HG03135 (cell line): Measurements from ENCODE around the gene PLA2G4D.

Experiments used
- ATAC-seq: cut with Tn5 transposase; IDR thresholded peaks from one replicate; pipeline ENCODE4 v1.9.1; 2021; ENCODE audit warnings: mild to moderate bottlenecking, moderate library complexity; ENCODE audit not compliant: unreplicated experiment

PLA2G4D gene

GRCh38 chr15:42057799-42058646 is 36.3 kb downstream of the PLA2G4D start:
- no peak for ATAC-seq

- ATAC-seq: no peak
These were observed 37.2 kb downstream of the PLA2G4D start for GRCh38 chr15:42056934-42057798.

- no peak for ATAC-seq
These were observed 40.4 kb downstream of the PLA2G4D start for GRCh38 chr15:42053914-42054313.

DNA sequence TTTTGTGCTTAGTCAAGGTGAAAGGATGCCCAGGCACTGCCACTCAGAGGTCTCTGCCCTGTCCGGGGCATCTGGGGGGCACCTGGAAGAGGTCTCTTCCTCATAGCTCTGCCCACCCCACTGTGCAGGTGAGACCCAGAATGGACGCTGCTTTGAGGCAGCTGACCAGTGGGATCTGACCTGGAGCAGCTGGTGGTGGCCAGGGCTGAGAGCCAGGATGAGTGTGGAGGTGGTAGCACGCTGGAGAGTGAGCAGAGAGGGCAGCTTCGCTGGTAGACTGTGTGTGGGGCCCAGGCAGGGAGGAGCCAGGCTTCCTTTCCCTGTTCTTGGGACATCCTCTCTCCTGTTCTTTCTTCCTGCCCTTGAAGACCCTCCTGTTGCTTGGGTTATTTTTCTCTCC is 41.4 kb downstream of the PLA2G4D start:
- no peak for ATAC-seq

DNA sequence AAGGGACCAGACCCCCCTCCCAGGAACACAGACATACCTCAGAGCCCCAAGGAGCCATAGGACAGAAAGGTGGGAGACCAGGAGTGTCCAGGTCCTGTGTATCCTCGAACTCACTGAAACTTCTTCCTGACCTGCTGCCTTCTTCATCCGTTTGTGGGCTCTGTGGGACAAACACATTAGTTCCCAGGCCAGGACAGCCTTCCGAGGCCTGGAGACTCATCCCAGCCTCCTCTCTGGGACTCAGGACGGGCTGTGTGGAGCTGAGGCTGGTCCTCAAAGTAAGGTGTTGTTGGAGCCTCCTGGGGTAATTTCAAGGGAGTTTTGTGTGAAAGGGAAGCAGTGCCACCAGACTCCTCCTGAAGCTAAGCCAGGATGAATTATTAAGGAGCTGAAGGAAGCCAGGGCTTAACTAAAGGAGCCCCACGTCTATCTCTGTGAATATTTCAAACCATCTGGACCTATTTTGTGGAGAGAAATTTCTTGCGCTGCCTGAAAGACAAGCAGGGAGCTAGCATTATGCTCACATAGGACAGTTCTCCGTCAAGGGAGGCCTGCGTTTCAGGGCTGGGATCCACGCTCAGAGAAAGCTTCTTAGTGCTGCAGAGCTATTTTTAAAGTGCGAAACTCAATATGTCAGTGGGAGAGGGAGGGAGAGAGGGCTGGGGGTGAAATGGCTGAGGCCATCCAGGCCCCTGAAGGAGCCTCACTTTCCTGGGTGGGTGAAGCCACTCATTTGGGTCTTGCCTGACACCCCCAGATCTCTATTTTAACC is 43.7 kb downstream of the PLA2G4D start:
- no peak for ATAC-seq

DNA sequence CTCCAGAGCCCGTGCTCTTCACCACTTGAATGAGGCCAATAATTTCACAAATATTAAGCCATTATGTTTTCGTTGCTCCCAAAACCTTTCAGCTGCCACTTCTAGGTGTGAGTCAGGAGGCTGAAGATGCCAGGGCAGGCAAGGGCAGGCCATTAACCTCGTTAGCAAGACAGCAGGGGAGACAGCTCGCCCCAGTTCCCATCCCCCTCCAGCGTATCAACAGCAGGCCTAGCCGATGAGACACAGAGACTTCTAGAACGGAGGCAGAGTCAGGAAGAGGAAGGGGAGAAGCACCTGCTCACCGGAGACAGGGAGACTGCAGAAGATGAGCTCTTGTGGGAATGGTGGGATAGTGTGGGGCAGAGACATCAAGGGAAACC is 45.6 kb downstream of the PLA2G4D start:
- ATAC-seq: no peak

- no peak for ATAC-seq
These were observed 46.1 kb downstream of the PLA2G4D start for GRCh38 chr15:42048080-42048820.

GRCh38 chr15:42046597-42046996 is 47.8 kb downstream of the PLA2G4D start:
- no peak for ATAC-seq

DNA sequence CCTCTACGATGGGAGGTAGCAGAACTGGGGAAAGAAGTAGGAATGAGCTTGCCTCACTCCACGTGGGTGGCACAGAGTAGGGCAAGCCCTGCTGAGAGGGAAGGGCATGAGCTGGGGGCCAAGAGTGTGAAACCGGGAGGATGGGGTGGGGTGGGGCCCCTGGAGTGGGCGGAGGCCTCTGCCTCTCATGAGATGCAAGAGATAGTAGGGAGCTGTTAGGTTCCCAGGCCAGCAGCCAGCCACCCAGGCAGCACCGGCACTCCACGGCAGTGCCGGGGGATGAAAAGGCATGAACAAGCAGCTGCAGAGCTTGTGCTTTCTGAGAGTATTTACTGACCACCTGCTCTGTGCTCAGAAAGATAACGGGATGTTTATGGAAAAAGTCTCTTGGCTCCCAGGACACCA is 49.1 kb downstream of the PLA2G4D start:
- ATAC-seq: no peak

DNA sequence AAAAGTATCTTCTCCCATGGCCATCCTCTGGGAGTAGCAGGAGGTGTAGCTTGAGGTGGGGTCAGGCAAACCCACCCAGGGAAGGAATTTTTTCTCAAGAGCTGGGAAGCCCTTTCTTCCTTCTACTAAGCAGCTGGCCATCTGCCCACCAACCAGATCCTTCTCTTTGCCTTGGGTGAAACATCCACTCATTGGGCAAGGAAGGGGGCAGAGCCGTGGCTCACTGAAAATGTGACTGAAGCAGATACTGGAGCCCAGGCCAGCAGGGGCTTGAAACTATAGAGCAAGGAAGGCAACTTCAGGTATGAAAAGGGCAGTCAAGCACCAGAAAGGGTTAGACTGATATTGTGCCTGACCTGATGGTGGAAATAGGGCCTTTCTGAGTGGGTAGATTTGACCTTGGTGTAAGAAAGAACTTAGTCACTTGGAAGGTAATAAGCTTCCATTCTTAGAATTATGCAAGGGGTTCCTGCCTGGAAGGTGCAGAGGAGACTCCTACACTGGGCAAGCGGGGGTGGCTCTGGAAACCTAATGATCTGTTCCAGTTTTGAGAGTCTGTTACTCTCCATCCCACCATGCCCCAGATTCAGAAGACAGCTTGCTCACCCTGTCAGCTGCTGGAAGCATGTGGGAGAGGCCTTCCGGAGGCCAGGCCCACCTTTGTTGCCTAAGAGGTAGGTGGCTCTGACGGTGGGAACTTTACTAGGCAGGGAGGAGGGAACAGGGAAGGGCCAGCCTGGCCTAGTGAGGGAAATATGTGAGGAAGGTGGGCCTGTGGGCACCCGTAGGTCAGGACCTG is 51.6 kb downstream of the PLA2G4D start:
- ATAC-seq: no peak

DNA sequence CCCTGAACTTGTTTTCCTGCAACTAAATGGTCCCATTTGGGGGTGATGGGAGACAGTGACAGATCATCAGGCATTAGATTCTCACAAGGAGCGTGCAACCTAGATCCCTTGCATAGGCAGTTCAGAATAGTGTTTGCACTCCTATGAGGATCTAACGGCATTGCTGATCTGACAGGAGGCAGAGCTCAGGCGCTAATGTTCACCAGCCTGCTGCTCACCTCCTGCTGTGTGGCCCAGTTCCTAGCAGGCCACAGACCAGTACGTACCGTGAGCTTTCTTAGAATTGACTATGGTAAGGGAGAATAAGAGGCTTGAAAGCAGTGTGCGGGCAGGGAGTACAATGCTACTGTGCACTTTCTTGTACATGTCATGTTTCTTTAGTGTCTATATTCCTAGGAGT is 56.0 kb downstream of the PLA2G4D start:
- no peak for ATAC-seq

- ATAC-seq: no peak
These were observed 56.7 kb downstream of the PLA2G4D start for GRCh38 chr15:42037656-42038055.

DNA sequence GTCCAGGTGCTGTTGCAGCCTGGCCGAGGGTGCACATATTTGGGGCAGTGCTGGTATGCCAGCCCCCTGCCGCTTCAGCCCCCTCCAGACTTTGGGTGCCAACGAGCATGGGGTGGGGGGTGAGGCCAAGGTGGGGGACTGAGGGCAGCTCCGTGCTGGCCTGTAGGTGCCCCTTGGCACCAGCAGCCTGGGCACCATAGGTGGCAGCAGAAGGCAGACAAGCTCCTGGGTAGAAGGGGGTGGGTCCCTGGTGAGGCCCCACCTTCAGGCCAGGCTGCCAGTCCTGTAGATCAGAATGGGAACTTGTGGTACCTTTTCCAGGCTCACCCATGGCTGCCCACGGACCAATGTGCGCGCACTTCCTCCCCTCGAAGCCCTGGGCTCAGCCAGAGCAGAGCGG is 57.4 kb downstream of the PLA2G4D start:
- ATAC-seq: no peak

GRCh38 chr15:42036112-42036905 is 58.1 kb downstream of the PLA2G4D start:
- no peak for ATAC-seq

DNA sequence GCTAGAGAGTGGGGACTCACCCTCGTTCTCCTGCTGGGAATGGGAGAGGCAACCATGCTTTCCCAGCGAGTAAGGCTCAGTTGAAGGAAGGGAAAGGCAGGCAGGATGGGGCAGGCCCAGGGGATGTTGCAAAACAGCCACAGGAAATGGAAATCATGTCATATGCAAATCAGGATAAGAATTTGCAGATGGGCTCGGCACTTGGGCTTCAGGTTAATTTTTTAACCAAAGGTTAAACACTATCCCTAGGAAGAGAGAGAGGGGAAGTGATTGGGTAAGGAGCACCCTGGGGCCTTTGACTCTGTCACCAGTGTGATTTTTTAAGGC is 59.0 kb downstream of the PLA2G4D start:
- ATAC-seq: peak; percentile 70

DNA sequence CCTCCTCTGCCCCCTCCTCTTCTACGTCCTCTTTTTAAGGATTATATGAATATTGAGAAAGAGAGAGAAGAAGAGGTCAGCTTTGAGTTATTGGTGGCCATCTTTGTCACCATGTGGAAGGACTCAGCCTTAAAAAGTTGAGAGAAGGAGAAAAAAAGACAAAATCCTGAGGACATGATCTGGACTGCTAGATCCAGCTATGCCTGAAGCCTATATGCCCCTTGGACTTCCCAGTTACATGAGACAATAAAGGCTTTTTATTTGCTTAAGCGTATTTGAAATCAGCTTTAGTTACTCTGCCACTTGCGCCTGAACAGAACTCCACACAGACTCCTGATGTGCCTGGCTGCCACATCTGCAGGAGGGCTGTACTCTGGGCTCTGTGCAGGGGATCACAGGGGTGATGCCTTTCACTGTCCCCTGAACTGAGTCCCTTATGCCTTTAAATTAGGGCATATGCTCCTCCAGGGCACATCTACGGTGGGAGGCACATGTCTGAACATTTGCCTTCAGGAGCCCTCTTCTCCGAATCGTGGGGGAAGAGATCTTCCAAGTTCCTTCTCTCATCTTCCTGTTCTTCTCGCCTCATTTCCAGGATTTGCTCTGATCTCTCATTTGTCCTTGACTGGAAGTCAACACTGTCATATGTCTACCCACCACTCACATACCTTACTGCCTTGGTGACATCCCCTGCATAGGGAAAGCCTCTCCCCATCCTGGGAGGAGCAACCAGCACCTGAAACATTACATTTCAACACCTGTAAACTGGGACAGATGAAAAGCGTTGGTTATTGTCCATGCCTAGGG is 59.5 kb downstream of the PLA2G4D start:
- ATAC-seq: peak; percentile 13

GRCh38 chr15:42033214-42033873 is 61.0 kb downstream of the PLA2G4D start:
- no peak for ATAC-seq
